Measurements from ENCODE around the gene COG6. TPM values are rescaled to one million over a fixed set of nuclear protein-coding genes. Genes with fewer than 3 reads are reported as not detected.

COG6 gene
- 20.8 and 22.9 TPM in 2 replicates for total RNA-seq

DNA sequence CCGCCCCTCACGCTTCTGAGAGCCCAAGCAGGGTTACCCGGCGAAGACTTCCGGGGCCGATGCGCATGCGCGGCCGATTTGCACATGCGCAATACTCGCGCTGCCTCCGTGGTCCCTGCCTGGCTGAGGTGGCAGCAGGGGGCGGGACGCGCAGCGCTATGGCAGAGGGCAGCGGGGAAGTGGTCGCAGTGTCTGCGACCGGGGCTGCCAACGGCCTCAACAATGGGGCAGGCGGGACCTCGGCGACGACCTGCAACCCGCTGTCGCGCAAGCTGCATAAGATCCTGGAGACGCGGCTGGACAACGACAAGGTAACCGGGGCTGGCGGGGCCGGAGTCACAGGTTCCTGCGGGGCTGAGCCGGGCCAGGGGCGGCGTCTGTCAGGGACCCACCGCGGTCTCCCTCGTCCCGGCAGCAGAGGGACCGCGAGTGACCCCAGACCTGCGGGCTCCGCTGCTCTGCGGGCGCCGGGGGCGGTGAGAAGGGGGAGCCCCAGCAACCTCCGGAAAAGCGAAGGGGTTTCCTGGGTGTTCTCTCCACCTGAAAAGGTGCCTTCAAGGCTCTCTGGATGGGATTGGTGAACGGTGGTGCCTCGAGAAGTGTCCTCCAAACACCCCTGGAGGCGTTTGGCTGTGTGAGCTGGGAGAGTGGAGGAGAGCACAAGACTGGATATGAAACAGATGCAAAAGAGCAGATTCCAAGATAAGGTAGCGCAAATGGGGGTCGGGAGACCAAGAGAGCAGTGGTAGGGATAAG, at the start of gene COG6:
COG6 (plus strand) TSS at position 94 of the 756 bp plus-strand sequence; CDS start at position 159, 65 bp downstream.

Small RNA genes lying within 50 kb of the gene (small RNA-seq; reads per million reads assigned to genes)
- gene MIR4305 (not detected), gene RNY4P14 (not detected)

Other genes starting within 250 kb of the COG6 start
- 20.6 and 21.7 TPM in 2 replicates for gene LHFPL6, start 52.5 kb upstream of the COG6 start, total RNA-seq

All from vein endothelial cell (primary cell).